Activated CD4-positive, alpha-beta T cell treated with anti-CD3 and anti-CD28 coated beads for 4 hours (primary cell): ENCODE measurements around the gene PRKG1.

ENCODE experiments used
- DNase-seq, 2 donors: peaks; one replicate each; pipeline ENCODE4 v3.0.0-alpha.2; 2020

The PRKG1 gene

DNA sequence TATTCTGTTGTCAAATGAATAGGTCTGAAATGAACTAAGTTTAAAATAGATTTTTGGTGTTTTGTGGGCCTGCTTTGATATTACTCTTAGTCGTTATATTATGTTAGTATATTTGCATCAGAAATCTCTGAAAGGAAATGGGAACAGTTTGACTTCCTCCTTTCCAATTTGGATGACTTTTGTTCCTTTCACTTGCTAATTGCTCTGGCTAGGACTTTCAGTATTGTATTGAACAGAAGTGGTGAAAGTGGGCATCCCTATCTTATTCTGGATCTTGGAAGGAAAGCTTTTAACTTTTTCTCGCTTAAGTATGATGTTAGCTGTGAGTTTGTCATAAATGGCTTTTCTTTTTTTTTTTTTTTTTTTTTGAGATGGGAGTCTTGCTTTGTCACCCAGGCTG lies 966.2 kb downstream of the PRKG1 start:
- no peak for DNase-seq

DNA sequence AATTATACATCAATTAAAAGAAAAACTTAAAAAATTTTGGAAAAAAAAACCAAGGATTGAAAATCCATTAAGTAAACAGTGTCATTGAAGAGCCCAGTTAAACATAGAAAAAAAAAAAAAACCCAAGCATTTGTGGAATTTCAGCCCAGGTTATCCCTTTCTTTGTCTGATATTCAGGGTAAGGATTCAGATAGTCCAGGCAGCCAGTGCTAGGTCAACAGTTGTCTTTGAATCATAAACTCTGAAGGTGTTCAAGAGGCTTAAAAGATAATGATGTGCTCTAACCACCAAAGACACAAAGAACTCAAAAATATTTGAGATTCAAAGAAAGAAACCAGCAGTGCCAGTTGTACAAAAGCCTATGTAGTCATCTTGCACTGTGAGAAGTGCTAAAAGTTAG lies 969.5 kb downstream of the PRKG1 start:
- DNase-seq: no peak

DNA sequence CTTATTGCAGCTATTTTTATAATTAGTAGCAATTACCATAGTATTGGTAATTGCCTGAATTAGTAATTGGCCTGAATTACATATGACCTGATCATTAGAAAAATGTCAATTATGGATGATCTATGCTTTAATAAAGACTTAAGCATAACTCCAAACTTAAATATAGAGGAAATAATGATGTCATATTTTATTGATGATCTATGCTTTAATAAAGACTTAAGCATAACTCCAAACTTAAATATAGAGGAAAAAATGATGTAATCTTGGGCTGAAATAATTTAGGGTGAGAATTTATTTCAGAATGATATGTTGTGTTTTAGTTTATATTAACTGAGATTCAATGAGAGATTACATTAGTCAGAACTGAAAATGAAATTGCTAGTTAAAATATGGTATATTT lies 973.8 kb downstream of the PRKG1 start:
- no peak for DNase-seq

DNA sequence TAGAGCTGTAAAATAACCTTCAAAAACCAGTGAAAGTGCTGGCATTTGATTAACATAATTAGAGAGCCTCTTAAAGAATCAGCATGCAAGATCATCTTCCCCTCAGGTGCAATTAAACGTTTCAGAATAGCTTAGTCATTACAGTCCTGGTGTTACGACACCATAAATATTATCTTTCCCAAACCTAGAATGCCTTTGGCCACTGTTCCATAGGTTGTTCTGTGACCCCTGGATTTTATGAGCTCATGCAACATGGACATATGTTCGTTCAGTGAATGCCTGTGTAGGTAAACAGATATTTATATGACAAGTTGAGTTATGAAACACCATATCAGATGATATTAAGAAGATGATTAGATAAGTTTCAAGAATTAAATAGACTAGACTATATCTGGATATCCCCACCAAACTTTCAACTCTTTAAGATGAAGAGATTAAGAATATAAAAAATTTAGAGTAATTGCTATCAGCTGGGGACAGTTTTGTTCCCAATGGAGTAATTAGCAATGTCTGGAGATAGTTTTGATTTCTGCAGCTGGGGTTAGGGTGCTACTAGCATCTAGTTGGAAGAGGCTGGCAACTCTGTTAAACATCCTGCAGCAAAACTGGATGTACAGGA lies 976.3 kb downstream of the PRKG1 start:
- no peak for DNase-seq

- no peak for DNase-seq
Measured at GRCh38 chr10:52053497-52053896, 979.2 kb downstream of the PRKG1 start.

GRCh38 chr10:52056291-52056690 lies 982.0 kb downstream of the PRKG1 start:
- DNase-seq: no peak

DNA sequence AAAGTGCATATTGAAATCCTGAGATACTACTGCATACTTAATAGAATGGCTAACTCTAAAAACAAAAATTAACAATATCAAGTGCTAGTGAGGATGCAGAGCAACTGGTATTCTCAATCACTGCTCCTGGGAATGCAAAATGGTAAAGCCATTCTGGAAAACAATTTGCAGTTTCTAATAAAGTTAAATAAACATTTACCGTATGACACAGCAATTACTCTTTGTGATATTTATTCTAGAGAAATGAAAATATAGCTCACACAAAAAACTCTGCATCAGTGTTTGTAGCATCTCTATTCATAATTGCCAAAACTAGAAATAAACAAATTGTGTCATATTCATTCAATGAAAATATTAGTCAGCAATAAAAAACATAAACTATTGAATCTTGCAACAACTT lies 984.8 kb downstream of the PRKG1 start:
- DNase-seq: no peak

DNA sequence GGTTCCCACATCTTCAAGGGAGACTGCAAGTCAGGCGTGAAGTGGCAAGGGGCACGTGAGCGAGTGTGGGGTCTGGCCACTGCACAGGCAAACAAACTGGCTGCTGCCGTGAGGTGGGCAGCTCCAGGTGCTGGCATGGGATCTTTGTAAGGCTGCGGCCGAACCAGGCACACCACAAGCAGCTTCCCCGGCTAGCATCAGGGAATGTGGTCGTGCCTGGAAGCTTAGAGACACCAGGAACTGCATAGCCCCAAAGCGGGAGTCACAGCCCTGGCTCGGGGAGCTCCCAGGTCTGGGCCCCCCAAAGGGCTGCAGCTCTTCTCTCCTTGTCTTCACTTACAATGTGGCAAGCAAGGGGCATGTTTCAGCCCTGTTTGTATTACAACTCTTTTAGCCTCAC lies 988.9 kb downstream of the PRKG1 start:
- DNase-seq: no peak

GRCh38 chr10:52064084-52064845 lies 990.0 kb downstream of the PRKG1 start:
- no peak for DNase-seq

DNA sequence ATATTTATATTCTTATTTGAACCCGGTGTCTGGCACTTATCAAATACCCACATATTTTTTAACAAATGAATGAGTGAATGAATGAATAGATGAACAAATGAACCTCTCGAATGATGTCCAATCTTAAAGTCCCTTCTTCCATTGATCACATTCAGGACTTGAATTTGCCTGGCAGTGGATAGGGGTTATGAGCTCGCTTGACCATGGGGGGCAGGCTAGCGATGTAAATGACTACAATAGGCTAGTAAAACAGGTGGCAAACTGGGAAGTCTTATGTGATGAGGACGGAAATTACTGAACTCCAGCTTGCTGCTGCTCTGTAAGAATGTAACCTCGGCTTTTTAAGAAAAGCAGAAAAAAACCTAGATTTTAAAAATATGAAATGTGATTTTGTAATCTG lies 992.1 kb downstream of the PRKG1 start:
- no peak for DNase-seq

DNA sequence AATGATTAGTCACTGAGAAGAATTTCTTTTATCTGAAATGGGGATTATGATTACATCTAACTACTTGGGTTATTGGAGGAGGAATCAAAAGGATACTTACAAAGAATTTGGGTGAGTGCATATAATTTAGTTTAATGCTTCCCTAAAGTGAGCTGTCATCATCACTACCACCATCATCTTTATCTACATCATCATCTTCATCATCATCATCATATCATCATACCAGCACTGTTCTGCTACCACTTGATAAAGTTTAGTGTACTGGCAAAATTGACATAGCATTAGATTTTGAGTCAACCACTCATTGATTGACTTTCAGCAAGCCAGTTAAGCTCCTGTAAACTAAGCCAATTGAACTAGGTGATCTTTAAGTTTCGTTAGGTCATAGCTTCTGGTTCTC lies 994.2 kb downstream of the PRKG1 start:
- DNase-seq: no peak

- no peak for DNase-seq
Measured at GRCh38 chr10:52071814-52072213, 997.5 kb downstream of the PRKG1 start.

DNA sequence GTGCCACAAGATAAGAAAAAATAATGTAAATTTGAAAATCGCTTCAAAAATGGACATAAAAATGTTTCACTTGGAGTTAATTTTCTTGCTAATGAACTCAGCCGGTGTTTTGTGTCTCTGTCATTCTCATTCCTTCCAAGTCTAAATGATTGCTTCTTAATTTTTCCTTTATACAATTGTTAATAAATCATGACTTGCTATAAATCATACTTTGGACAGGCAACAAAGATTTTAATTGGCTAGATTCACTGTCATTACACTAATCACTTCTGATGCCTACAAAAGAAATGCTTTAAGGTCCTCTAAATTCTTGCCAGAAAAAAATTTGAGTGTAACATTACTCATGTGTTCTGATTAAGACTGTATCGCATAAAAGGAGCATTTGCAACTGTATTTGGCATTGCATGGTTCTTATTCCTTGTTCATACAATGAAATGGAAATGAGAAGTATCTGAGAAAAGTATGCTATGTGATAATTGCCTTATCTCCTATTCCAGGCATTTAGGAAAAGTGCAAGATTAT lies 1000.3 kb downstream of the PRKG1 start:
- DNase-seq: no peak

- no peak for DNase-seq
Measured at GRCh38 chr10:52077814-52078213, 1003.5 kb downstream of the PRKG1 start.

DNA sequence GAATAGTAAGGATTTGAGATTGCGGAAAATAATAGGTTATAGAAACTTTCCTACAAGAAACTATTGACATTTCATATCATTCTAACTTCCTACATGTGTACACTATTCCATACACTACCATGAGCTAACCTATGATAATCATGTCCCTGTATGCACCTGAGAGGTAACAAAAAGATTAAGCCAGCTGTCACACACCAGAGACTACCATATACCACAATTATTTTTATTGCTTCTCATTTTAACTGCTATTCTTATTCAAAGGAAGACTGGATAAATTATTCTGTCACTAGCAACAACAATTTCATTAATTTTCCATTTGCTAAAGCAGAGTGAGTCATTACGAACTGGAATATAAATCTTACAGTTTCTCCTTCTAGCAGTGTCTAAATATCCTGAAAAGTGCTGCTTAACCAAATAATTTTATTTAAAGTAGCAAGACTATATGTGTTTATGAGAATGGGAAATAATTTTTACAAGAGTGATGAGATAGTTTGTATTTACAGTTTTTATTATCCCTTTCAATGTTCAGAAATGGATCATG lies 1004.2 kb downstream of the PRKG1 start:
- DNase-seq: no peak

- no peak for DNase-seq
Measured at GRCh38 chr10:52082307-52082706, 1008.0 kb downstream of the PRKG1 start.

- no peak for DNase-seq
Measured at GRCh38 chr10:52083422-52083821, 1009.1 kb downstream of the PRKG1 start.

DNA sequence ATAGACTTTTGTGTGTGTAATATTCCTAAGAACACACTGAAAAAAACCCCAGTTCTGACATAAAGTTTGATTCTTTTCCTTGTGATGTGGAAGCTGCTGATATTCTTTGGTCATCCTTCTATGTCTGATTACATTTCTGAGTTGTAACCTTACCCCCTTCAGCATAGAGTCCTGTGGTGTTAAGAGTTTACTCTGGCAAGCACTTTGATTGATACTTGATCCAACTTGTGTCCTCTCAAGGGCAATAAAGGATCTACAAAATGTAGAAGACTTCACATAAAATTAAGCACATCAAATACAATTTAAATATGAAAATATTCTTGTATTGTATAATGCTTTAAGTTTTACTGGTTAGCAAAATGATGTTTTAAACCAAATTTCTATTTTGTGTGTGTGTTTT lies 1018.1 kb downstream of the PRKG1 start:
- no peak for DNase-seq

DNA sequence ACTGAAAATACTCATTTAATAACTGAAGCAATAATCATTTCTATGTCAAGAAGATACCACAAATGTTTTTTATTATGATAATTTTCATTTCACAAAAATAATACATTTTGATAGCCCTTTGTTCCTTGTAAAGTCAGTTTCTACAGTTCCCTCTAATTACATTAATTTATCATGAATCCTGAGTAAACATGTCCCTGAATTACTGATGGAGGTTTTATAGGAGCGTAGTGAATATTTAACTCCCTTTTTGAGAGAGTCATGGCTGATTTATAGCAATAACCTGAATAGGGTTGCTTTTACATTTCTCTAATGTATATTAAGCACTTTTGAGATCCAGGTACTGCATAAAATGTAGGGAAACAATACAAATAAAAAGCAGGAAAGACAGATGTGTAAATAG lies 1023.8 kb downstream of the PRKG1 start:
- no peak for DNase-seq

DNA sequence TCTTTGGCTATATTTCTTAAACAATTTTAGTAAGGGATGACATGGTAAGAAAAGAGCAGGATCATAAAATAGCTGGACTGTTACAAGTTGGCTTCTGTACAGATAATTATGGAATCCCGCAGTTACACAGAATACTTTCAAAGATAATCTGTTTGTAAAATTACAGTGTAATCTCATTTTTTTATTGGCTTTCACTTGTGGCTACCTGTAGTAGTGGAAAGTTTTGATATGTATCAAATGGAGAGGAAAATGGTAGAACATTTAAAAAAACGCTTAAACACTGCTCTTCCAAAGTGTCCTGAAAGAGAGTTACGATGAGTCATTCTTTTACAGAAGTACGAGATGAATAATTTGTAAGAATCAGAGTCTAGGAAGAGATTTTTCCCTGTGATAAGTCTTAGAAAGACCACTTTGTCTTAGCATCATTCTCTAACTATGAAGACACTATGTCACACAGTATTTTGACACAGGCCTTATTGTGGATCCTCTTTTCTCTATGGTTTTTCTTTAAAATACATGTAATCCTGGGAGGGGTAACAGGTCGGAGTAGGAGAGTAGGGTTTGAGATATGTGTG lies 1024.8 kb downstream of the PRKG1 start:
- no peak for DNase-seq

DNA sequence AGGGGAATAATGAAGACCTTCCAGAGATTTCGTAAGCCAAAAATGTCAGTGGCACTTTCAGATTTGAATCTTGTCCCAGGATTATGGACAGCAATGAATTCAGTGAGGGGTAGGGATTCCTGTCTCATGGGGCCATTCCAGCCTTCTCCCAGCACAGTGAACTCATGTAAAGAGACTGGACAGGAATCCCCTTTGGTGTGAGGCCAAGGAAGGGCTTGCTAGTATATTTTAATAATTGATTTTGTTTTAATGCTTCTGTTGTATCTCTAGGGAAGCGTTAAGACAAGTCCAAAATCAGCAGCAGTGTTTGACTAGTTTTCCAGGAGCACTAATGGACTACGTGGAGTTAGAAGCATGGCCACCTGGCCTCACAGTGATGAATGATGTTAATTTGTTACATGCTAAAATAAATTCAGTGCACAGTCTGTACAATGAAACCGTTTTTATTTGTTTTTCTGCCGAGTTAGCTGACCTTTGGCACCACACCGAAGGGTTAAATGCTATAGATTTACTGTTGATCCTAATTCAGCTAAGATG lies 1025.8 kb downstream of the PRKG1 start:
- DNase-seq: no peak

GRCh38 chr10:52105301-52105700 lies 1031.0 kb downstream of the PRKG1 start:
- no peak for DNase-seq

- DNase-seq: no peak
Measured at GRCh38 chr10:52106011-52106410, 1031.7 kb downstream of the PRKG1 start.

DNA sequence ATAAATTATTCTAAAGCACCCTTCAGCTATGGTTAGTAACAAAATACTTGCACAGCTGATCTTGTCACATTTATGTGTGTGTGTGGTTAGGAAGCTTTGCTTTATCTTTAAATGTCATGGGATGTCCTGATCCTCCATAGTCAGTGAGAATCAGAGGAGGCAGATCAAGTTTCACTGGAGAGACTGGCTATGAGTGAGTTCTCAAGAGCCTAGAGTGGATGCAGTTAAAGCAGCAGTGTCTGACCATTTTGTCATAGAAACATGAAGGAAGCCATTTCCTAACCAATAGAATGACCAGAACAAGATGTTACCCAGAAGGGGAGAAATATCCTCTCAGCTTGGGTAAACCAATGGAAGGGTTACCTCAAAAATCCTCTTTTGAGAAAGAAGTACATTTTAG lies 1032.6 kb downstream of the PRKG1 start:
- no peak for DNase-seq
